Thyroid gland (tissue), 4 donors: ENCODE measurements around the gene PRSS48.

ENCODE experiments used
- POLR2A ChIP-seq, 2 donors: fragments of 450-650 bp; IDR thresholded peaks; one replicate each; pipeline ENCODE4 v1.6.1; 2017; ENCODE audit warnings: antibody characterized with exemption in 2 of 2, mild to moderate bottlenecking in 2 of 2, moderate library complexity in 1 of 2
- TF ChIP-seq, protein P1 (sequence below), 6 experiments: fragments of 200-600 bp in 3 of 6; fragments of 450-650 bp in 3 of 6; sonication (generic) in 3 of 6; IDR thresholded peaks; one replicate each; pipeline ENCODE4 v1.5.1; 2016 to 2019; ENCODE audit warnings: antibody characterized with exemption in 6 of 6, mild to moderate bottlenecking in 2 of 6, inconsistent platforms in 1 of 6, moderate library complexity in 1 of 6

DNA sequence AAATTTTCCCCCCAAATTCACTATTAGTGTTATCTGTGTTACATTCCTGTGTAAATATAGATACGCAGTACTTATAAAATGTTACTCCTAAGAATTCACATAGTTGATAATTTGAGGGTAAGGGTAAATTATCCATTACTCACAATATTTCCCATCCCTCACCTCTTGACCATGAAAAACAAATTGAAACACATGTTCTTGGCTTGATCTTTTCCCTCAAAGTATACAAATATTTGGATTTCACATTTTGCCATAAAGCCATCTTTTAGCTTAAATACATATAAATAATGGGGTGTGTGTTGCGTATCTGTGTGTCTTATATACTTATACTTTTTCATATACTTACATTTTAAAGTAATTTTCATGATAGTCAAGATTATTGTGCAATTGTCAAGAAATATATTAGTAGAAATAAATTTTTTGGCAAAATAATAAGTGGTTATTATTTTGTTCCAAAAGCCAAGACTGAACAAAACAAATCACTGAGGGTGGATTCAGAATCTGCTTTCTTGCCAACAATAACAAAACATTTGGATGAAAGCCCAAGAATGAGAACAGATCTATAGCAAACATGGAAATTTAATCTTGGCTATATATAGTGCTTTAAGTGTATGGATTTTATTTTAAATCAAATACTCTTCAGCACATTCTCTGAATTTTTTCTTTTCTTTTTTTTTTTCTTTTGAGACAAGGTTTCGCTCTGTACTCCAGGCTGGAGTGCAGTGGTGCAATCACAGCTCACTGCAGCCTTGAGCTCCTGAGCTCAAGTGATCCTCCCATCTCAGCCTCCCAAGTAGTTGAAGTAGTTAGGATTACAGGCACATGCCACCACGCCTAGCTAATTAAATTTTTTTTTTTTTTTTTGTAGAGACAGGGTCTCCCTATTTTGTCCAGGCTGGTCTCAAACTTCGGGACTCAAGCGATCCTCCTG lies 48.5 kb upstream of the PRSS48 start:
- TF ChIP-seq, protein P1, sequence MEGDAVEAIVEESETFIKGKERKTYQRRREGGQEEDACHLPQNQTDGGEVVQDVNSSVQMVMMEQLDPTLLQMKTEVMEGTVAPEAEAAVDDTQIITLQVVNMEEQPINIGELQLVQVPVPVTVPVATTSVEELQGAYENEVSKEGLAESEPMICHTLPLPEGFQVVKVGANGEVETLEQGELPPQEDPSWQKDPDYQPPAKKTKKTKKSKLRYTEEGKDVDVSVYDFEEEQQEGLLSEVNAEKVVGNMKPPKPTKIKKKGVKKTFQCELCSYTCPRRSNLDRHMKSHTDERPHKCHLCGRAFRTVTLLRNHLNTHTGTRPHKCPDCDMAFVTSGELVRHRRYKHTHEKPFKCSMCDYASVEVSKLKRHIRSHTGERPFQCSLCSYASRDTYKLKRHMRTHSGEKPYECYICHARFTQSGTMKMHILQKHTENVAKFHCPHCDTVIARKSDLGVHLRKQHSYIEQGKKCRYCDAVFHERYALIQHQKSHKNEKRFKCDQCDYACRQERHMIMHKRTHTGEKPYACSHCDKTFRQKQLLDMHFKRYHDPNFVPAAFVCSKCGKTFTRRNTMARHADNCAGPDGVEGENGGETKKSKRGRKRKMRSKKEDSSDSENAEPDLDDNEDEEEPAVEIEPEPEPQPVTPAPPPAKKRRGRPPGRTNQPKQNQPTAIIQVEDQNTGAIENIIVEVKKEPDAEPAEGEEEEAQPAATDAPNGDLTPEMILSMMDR (IDR thresholded peaks at IDR 0.05), result no peak
- TF ChIP-seq POLR2A (IDR thresholded peaks at IDR 0.05), result no peak
